AG04450 (cell line): ENCODE data around the gene OR51A2. TPM values are rescaled to one million over a fixed set of nuclear protein-coding genes. Genes with fewer than 3 reads are reported as not detected.

Experiments used
- CTCF ChIA-PET: fragments of 300-600, 350-600 bp; formaldehyde crosslinking; extraction: SDS; loops from one replicate; lab custom pipeline; 2022; ENCODE audit warnings: antibody characterized with exemption, inconsistent platforms; lab: Charles Lee
- POLR2A ChIA-PET: fragments of 350-600 bp; formaldehyde crosslinking; extraction: SDS; loops from one replicate; lab custom pipeline; 2021; ENCODE audit warnings: antibody characterized with exemption, inconsistent platforms; lab: Yijun Ruan, JAX
- DNase-seq: peaks from one replicate; pipeline ENCODE4 v3.0.0-alpha.2; 2011; ENCODE audit warnings: low read depth, low spot score
- H3K27ac ChIP-seq: one replicate; pipeline ENCODE4 v1.5.1; 2012; ENCODE audit warnings: low read depth, low read length, control low read depth
- H3K27me3 ChIP-seq: one replicate; pipeline ENCODE4 v1.6.0; 2012; ENCODE audit warnings: low read length; ENCODE audit not compliant: control insufficient read depth, insufficient read depth
- H3K4me3 ChIP-seq: 2 replicates; pipeline ENCODE4 v1.5.1; 2011; ENCODE audit warnings: mild to moderate bottlenecking, low read depth, low read length, control low read depth
- H3K9me3 ChIP-seq: 2 replicates; pipeline ENCODE4 v1.5.1; 2012; ENCODE audit warnings: low read length; ENCODE audit not compliant: control insufficient read depth, insufficient read depth
- polyA plus RNA-seq: library from polyadenylated mRNA; depleted of rRNA; stranded (reverse); fragments of >200 nt; gene quantifications from 2 replicates; pipeline ENCODE4 v1.2.3, GENCODE V29; 2011
- TF ChIP-seq, protein P1 (sequence below): IDR thresholded peaks from 2 replicates; pipeline ENCODE4 v1.5.1; 2011; ENCODE audit warnings: low read depth, low read length, control low read depth, inconsistent platforms

The OR51A2 gene
- polyA plus RNA-seq, 1 experiment, result not detected

DNA sequence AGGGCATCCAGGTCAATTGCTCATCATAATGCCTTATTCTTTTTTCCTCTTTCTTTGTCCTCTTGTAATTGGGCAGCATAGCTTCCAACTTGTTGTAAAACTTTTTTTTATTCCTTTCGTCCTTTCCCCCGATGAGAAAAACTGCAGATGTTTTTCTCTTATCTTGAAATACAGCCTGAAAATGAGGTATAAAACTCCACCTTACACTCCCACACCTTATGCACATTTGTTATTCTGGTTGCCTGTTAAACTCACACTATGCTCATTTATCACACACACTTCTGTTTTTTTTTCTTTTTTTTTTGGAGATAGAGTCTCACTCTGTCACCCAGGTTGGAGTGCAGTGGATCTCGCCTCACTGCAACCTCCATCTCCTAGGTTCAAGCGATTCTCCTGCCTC lies 1.9 kb upstream of the OR51A2 start:
- CTCF ChIA-PET, result no interaction called here
- no peak overlapping the region for H3K27ac ChIP-seq
- no peak for DNase-seq
- no peaks in the 10 kb centered on the region for H3K27me3 ChIP-seq
- TF ChIP-seq, protein P1, sequence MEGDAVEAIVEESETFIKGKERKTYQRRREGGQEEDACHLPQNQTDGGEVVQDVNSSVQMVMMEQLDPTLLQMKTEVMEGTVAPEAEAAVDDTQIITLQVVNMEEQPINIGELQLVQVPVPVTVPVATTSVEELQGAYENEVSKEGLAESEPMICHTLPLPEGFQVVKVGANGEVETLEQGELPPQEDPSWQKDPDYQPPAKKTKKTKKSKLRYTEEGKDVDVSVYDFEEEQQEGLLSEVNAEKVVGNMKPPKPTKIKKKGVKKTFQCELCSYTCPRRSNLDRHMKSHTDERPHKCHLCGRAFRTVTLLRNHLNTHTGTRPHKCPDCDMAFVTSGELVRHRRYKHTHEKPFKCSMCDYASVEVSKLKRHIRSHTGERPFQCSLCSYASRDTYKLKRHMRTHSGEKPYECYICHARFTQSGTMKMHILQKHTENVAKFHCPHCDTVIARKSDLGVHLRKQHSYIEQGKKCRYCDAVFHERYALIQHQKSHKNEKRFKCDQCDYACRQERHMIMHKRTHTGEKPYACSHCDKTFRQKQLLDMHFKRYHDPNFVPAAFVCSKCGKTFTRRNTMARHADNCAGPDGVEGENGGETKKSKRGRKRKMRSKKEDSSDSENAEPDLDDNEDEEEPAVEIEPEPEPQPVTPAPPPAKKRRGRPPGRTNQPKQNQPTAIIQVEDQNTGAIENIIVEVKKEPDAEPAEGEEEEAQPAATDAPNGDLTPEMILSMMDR, result no peak
- no peaks in the 10 kb centered on the region for H3K9me3 ChIP-seq
- H3K4me3 ChIP-seq, result no peak overlapping the region
- POLR2A ChIA-PET, result no interaction called here

DNA sequence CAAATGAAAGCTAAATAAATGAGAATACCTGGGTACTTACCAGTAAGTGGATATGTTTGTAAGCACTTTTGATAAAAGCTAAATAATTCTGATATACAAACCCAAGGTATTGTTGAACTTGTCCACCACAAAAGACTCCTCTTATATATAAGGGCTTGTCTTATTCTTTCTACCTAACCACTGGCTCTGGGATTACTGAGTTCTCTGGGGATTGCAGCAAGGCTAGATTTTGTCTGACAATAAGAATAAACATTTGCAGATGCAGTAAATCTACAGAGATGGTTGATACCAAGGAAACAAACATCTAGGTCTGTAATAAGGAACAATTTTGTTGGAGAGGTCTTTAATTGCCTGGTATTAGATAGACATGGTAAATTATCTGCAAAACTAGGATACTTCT lies 8.0 kb downstream of the OR51A2 start, which contains the start of gene OR51A4:
TSS of gene OR51A4 (minus strand) at position 101 of the 400 bp plus-strand sequence. CDS start 505 bp downstream, outside the sequence.
- H3K9me3 ChIP-seq, result no peaks in the 10 kb centered on the region
- TF ChIP-seq, protein P1, result no peak
- CTCF ChIA-PET, result interaction anchor here (1.2 kb wide), 1 partner anchor 176 kb away, joined by 3 read pairs; no protein-coding TSS in a partner anchor
- no peak within 1 kb of the TSS for H3K27ac ChIP-seq
- H3K4me3 ChIP-seq, result no peak within 1 kb of the TSS
- no peaks in the 10 kb centered on the region for H3K27me3 ChIP-seq
- DNase-seq, result no peak
- POLR2A ChIA-PET, result no interaction called here

GRCh38 chr11:4936745-4937144 lies 18.8 kb downstream of the OR51A2 start:
- no peak overlapping the region for H3K27ac ChIP-seq
- H3K4me3 ChIP-seq, result no peak overlapping the region
- TF ChIP-seq, protein P1, result no peak
- DNase-seq, result no peak
- ChIA-PET CTCF (no interaction called here), POLR2A (no interaction called here)
- no peaks in the 10 kb centered on the region for H3K27me3 ChIP-seq
- H3K9me3 ChIP-seq, result no peaks in the 10 kb centered on the region

DNA sequence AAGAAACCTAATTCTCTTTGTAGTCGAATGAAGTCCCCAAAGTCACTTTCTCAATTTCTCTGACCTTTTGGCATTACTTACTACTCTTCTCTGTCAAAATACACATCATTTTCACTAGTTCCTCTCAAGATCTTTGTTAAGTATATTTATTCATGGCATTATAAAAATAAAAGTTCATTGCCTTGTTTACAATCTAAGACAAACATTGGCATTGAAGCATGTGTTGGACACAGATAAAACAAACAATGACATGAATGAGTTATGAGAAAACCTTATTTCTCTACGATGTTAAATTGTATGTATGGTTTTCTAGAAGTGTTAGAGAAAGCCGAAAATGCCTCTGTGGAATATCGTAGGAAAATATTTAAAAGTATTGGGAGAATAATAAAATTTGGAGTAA lies 22.8 kb downstream of the OR51A2 start:
- Histone ChIP-seq H3K9me3 (no peaks in the 10 kb centered on the region), H3K27ac (no peak overlapping the region), H3K4me3 (no peak overlapping the region), H3K27me3 (no peaks in the 10 kb centered on the region)
- TF ChIP-seq, protein P1, result no peak
- DNase-seq, result no peak
- CTCF ChIA-PET, result no interaction called here
- POLR2A ChIA-PET, result interaction anchor here (0.6 kb wide), 1 partner anchor 103 kb away, joined by 15 read pairs; no protein-coding TSS in a partner anchor

- POLR2A ChIA-PET, result no interaction called here
- no peak overlapping the region for H3K4me3 ChIP-seq
- no peaks in the 10 kb centered on the region for H3K9me3 ChIP-seq
- TF ChIP-seq, protein P1, result no peak
- DNase-seq, result peak; percentile 1
- H3K27me3 ChIP-seq, result no peaks in the 10 kb centered on the region
- CTCF ChIA-PET, result interaction anchor here (1.4 kb wide), 1 partner anchor 299 kb away, joined by 4 read pairs; no protein-coding TSS in a partner anchor
- H3K27ac ChIP-seq, result no peak overlapping the region
Observed at GRCh38 chr11:4926608-4927007, 28.9 kb downstream of the OR51A2 start.
